ENCODE measurements around the gene EXOC1L.
A peak's percentile ranks its signal among the peaks of the same experiment; 100 is the strongest.

The EXOC1L gene, protein sequence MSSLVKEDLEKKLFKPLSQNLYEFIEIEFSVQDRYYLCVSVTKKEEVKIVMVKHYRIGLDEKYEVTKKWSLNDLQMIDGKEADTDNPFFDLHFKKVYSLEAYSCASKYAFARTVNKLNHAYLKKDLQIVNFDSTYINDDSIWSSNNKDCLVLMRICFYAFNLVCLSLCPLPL

DNA sequence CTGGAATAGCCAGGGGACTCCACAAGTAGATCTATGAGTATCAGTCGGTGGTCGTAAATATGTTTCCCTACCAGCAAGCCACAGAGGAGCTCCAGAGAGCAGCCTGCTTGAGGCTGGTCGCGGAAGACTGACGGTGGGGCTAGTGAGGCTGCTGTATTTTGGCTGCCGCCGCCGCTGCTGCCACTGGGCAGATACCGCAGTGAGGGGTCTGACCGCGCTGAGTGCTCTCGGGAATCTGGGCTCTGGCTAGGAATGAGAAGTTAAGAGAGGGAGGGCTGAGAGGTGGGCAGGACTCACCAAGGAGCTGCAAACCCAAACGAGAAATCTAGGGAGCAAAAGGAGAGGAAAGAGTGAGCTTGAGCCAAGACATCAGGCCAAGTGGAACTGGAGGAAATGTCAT lies at the start of gene EXOC1L:
EXOC1L (plus strand) TSS at position 157 of the 400 bp plus-strand sequence; CDS start at position 394, 237 bp downstream.
- no peak for DNase-seq
- H3K4me3 Mint-ChIP-seq = peak within 1 kb of the TSS; percentile 26 to 39
- H3K4me1 Mint-ChIP-seq = peaks cover 3 to 7% of the 10 kb centered on the region in 2 donors
- H3K9me3 Mint-ChIP-seq = peaks cover 0 to 4% of the 10 kb centered on the region in 2 donors
- H3K27me3 Mint-ChIP-seq = peaks cover 17 to 21% of the 10 kb centered on the region in 2 donors
- H3K27ac Mint-ChIP-seq = no peak within 1 kb of the TSS
- ATAC-seq (replicated peaks) = no peak
- no peaks in the 10 kb centered on the region for H3K36me3 Mint-ChIP-seq

DNA sequence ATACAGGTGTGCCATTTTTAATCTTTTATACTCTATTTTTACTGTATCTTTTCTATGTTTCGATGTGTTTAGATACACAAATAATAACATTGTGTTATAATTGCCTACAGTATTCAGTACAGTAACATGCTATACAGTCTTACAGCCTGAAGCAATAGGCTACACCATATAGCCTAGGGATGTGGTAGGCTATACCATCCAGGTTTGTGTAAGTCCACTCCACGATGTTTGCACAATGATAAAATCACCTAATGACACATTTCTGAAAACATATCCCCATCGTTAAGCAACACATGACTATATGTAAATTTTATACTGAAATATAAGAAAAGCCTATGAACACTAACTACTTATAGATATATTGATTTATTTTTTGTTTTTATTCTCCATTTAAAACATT lies 48.9 kb upstream of the EXOC1L start:
- Mint-ChIP-seq H3K4me1 (no peaks in the 10 kb centered on the region), H3K36me3 (no peaks in the 10 kb centered on the region), H3K27me3 (peaks cover 8 to 9% of the 10 kb centered on the region in 2 donors), H3K9me3 (peaks cover 0 to 1% of the 10 kb centered on the region in 2 donors), H3K4me3 (no peak overlapping the region), H3K27ac (no peak overlapping the region)
- ATAC-seq (replicated peaks) = no peak
- no peak for DNase-seq

DNA sequence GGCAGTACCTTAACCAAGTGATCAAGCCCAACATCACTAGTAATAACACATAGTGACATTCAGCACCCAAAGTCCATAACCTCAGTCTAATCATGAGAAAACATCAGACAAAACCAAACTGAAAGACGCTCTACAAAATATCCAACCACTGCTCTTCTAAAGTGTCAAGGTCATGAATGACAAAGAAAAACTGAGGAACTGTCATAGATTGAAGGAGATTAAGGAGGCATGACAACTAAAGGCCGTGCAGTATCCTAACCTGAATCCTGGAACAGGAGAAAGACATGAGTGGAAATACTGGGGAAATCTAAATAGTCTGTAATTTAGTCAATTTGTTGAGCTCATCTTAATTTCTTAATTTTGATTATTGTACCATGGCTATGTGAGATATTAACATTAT lies 38.2 kb upstream of the EXOC1L start:
- Mint-ChIP-seq H3K4me1 (no peaks in the 10 kb centered on the region), H3K27ac (no peak overlapping the region), H3K4me3 (no peak overlapping the region), H3K27me3 (peaks cover 0 to 10% of the 10 kb centered on the region in 2 donors), H3K9me3 (peaks cover 1 to 4% of the 10 kb centered on the region in 2 donors), H3K36me3 (no peaks in the 10 kb centered on the region)
- ATAC-seq (replicated peaks) = no peak
- DNase-seq = no peak

DNA sequence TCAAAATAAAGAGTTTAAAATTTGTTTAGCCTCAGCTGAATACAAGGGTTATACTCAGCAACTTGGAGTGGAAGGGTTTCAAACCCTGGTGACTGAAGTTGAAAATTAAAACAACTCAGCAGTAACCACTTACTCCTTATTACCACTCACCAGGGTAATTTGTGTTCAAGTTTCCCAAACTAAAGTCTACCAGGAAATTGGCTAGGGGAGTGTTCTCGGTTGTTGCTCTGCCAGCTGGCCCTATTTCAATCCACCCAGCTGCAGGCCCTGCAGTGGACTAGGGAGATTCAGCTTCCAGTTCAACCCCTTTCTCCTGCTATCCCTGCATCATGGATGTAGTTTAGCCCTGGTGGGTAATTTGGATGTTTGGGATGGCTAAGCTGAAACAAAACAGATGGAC lies 37.8 kb upstream of the EXOC1L start:
- Mint-ChIP-seq H3K36me3 (no peaks in the 10 kb centered on the region), H3K4me1 (no peaks in the 10 kb centered on the region), H3K9me3 (peaks cover 1 to 4% of the 10 kb centered on the region in 2 donors), H3K27ac (no peak overlapping the region), H3K27me3 (peaks cover 0 to 11% of the 10 kb centered on the region in 2 donors), H3K4me3 (no peak overlapping the region)
- DNase-seq = no peak
- no peak for ATAC-seq (replicated peaks)

DNA sequence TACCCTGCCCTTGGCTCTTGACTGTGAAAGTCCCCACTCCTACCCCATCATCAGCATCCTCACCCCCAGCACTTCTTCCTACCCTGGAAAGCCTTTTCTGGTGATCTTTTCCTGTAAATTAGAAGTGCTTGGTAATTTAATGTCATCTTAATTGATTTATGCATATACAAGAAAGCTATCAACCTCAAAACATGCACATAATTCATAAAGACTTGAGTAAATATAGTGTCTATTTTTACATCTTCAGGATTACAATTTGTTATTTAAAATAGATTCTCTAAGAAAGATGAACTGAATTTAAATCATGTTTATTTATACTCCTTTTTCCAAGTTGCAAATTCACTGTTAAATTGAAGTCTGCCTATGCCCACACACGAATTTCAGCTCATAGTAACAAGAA lies 36.0 kb upstream of the EXOC1L start:
- Mint-ChIP-seq H3K4me3 (no peak overlapping the region), H3K27ac (no peak overlapping the region), H3K27me3 (peaks cover 0 to 7% of the 10 kb centered on the region in 2 donors), H3K9me3 (no peaks in the 10 kb centered on the region), H3K4me1 (no peaks in the 10 kb centered on the region), H3K36me3 (no peaks in the 10 kb centered on the region)
- DNase-seq (no peak), ATAC-seq (replicated peaks) (no peak)

DNA sequence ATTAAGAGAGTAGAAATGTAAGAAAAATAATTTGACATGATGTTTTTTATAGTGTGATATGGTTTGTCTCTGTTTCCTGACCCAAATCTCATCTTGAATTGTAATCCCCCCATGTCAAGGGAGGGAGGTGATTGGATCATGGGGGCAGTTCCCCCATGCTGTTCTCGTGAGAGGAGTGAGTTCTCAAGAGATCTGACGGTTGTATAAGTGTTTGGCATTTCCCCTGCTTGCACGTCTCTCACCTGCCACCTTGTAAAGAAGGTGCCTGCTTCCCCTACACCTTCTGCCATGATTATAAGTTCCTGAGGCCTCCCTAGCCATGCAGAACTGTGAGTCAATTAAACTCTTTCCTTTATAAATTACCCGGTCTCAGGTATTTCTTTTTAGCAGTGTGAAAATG lies 34.8 kb upstream of the EXOC1L start:
- H3K27ac Mint-ChIP-seq = no peak overlapping the region
- H3K36me3 Mint-ChIP-seq = no peaks in the 10 kb centered on the region
- DNase-seq (no peak), ATAC-seq (replicated peaks) (no peak)
- H3K27me3 Mint-ChIP-seq = peaks cover 0 to 7% of the 10 kb centered on the region in 2 donors
- H3K4me1 Mint-ChIP-seq = no peaks in the 10 kb centered on the region
- H3K9me3 Mint-ChIP-seq = no peaks in the 10 kb centered on the region
- no peak overlapping the region for H3K4me3 Mint-ChIP-seq

DNA sequence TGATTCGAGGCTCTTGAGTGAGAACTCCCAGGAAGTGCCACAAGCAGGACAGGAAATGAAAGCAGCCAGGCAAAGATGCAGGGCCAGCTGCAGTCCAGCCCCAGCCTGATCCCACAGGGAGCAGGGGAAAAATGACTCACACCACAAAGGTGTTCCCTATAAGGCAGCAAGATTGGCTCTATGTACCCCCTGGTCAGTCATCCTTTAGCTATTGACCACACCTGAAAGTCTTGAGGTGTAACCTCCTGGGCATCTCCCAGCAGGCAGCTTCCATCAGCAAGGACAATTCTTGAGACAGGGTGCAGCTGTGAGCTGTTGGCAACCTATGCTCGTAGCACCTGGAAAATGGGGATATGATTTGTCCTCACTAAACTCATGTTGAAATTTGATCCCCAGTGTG lies 27.9 kb upstream of the EXOC1L start:
- ATAC-seq (replicated peaks) (no peak), DNase-seq (no peak)
- Mint-ChIP-seq H3K4me1 (no peaks in the 10 kb centered on the region), H3K9me3 (no peaks in the 10 kb centered on the region), H3K27ac (no peak overlapping the region), H3K36me3 (no peaks in the 10 kb centered on the region), H3K27me3 (peaks cover 35 to 46% of the 10 kb centered on the region in 2 donors), H3K4me3 (no peak overlapping the region)

DNA sequence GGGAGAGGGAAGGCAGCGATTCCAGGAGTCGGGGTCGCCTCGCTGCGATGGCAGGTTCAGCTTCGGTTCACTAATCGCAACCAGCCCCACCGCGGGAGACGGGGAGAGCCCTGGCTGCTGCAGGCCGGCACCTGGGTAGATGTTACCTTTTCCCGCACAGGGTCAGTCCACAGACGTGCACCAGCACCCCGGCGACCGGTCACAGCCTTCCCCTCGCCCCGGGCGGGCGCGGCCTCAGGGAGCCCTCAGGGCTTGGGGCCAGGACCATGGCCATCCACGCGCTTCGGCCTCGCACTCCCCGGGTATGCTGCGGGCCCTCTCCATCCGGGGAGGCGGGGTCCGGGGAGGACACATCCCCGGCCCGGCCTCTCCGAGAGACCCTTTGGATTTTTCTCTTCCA lies 26.1 kb upstream of the EXOC1L start:
- H3K4me3 Mint-ChIP-seq = no peak overlapping the region
- H3K27me3 Mint-ChIP-seq = peaks cover 37 to 47% of the 10 kb centered on the region in 2 donors
- no peaks in the 10 kb centered on the region for H3K9me3 Mint-ChIP-seq
- no peaks in the 10 kb centered on the region for H3K4me1 Mint-ChIP-seq
- ATAC-seq (replicated peaks) (no peak), DNase-seq (no peak)
- no peak overlapping the region for H3K27ac Mint-ChIP-seq
- H3K36me3 Mint-ChIP-seq = no peaks in the 10 kb centered on the region

DNA sequence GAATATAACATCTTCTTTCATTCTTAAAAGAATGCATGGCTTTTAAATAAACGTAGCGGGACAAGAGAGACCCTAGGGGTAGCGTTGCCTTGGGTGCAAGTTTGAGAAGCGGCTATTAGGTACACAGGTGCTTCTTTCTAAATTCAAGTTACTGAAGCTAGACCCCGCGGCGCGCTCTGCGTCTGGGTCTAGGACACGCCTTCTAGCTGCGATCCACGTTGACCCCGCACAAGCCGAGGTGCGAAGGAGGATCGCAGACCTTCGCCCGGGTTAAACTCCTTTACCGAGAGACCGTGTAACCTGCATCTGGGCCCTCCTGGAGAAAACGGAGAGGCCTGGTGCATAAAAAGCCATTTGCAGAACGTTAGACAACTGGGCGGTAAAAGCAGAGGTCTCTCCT lies 25.5 kb upstream of the EXOC1L start:
- H3K27ac Mint-ChIP-seq = no peak overlapping the region
- no peaks in the 10 kb centered on the region for H3K9me3 Mint-ChIP-seq
- no peak for DNase-seq
- H3K27me3 Mint-ChIP-seq = peaks cover 37 to 47% of the 10 kb centered on the region in 2 donors
- ATAC-seq (replicated peaks) = no peak
- no peaks in the 10 kb centered on the region for H3K36me3 Mint-ChIP-seq
- H3K4me3 Mint-ChIP-seq = no peak overlapping the region
- H3K4me1 Mint-ChIP-seq = no peaks in the 10 kb centered on the region

DNA sequence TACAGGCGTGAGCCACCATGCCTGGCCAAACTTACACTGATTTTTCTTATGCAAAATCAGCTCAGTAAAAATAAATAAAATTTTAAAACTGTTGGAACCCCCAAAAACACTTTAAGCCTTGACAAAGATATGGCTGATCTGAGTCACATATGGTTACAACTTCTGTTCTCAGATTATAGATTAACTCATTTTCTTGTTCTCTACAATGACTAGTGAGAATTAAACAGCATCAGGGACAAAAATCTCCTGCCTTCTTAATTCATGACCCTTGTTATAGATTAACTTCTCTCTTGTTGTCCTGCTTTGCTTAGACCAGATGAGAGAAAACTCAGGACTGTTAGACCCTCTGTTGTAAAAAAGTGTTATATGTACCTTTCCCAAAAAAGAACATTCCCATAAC lies 24.2 kb upstream of the EXOC1L start:
- H3K36me3 Mint-ChIP-seq = no peaks in the 10 kb centered on the region
- no peak overlapping the region for H3K4me3 Mint-ChIP-seq
- no peak overlapping the region for H3K27ac Mint-ChIP-seq
- no peak for ATAC-seq (replicated peaks)
- peaks cover 37 to 47% of the 10 kb centered on the region in 2 donors for H3K27me3 Mint-ChIP-seq
- H3K9me3 Mint-ChIP-seq = no peaks in the 10 kb centered on the region
- DNase-seq = no peak
- no peaks in the 10 kb centered on the region for H3K4me1 Mint-ChIP-seq

DNA sequence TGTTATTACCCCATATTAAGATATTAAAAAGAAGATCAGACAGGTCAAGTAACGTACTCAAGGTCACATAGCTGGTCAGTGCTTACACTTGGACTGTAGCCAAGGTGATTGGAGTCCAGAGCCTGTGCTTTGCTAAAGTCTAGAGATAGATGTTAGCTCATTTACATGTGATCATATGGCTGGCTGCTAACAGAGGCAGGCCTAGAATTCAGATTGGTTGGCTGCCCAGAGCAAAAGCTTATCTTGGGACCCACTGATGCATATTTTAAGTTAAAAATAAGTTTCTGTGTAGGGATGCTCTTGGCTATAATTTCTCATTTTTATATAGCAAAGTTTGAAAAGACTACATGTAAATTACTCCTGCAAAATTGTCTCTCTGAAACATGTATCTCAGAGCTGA lies 18.1 kb upstream of the EXOC1L start:
- ATAC-seq (replicated peaks) = no peak
- Mint-ChIP-seq H3K27me3 (peaks cover 2 to 16% of the 10 kb centered on the region in 2 donors), H3K27ac (no peak overlapping the region), H3K9me3 (no peaks in the 10 kb centered on the region), H3K36me3 (no peaks in the 10 kb centered on the region), H3K4me3 (no peak overlapping the region), H3K4me1 (no peaks in the 10 kb centered on the region)
- DNase-seq = no peak

DNA sequence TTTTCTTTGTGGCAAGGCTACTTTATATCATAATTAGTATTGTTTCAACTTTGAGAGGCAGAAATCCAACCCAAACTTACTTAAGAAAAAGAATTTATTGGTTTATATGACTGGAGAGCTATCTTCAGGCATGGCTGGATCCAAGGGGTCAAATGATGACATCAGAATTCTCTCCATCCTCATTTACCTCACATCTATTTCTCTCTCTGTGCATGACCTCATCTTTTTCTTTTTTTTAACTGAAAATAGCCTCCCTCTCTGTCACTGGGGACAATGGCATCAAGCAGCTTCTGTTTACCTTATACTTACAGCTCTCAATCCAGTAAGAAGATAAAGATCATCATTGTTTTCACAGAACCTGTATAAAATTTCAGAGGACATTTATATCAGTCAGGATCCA lies 12.0 kb upstream of the EXOC1L start:
- Mint-ChIP-seq H3K36me3 (no peaks in the 10 kb centered on the region), H3K27me3 (peaks cover 0 to 18% of the 10 kb centered on the region in 2 donors), H3K9me3 (no peaks in the 10 kb centered on the region), H3K4me1 (no peaks in the 10 kb centered on the region), H3K27ac (no peak overlapping the region), H3K4me3 (no peak overlapping the region)
- ATAC-seq (replicated peaks) (no peak), DNase-seq (no peak)

DNA sequence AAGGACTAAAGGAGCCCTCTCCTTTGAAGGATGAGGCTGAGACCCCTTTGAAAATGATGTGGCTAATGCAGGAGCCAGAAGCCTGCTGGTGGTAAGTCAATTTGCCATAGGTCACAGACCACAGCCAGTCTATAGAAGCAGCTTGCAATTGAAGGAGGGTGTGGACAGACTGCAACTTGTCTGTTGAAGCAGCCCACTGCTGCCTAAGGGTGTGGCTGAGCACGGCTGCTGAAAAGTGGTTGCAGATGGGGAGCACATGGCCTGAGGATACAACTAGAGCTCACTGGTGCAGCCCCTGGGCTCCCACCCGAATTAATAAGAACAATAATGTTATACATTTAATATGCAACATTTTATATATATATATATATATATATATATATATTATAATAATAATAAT lies 11.4 kb upstream of the EXOC1L start:
- peaks cover 0 to 18% of the 10 kb centered on the region in 2 donors for H3K27me3 Mint-ChIP-seq
- no peak overlapping the region for H3K4me3 Mint-ChIP-seq
- H3K4me1 Mint-ChIP-seq = no peaks in the 10 kb centered on the region
- H3K36me3 Mint-ChIP-seq = no peaks in the 10 kb centered on the region
- ATAC-seq (replicated peaks) (no peak), DNase-seq (no peak)
- H3K27ac Mint-ChIP-seq = no peak overlapping the region
- H3K9me3 Mint-ChIP-seq = peaks cover 0 to 1% of the 10 kb centered on the region in 2 donors

DNA sequence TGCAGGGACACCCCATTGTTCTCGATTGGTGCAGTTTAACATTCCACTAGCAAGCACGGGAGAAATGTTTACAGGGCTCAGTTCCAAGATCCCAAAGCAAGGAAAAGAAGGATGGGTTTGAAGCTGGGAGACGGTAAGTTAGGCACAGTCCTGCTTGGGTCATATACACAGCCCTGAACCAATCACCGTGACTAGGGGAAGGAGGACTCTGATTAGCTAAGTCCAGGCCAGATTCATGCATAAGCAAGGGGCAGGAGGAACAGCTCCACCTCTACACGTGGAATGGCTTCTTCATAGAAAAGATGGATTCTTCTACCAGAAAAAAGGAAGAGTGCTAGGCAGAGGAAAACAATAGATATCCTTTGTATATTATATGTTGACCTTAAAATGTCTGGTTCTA lies 11.0 kb upstream of the EXOC1L start:
- Mint-ChIP-seq H3K36me3 (no peaks in the 10 kb centered on the region), H3K4me3 (no peak overlapping the region), H3K4me1 (no peaks in the 10 kb centered on the region), H3K9me3 (peaks cover 0 to 1% of the 10 kb centered on the region in 2 donors), H3K27ac (no peak overlapping the region), H3K27me3 (peaks cover 0 to 18% of the 10 kb centered on the region in 2 donors)
- DNase-seq = no peak
- no peak for ATAC-seq (replicated peaks)

DNA sequence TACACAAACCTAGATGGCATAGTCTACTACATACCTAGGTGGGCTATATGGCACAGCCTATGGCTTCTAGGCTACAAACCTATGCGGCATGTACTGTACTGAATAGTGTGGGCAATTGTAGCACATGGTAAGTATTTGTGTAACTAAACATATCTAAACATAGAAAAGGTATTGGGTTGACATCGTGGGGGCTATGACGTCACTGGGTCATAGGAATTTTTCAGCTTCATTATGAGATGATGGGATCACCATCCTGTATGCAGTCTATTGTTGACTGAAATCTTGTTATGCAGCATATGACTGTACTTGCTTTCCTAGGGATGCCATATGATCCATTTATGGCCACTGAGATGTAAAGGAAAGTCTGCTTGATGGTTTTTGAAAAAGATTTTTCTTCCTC lies 1.9 kb upstream of the EXOC1L start:
- peaks cover 0 to 5% of the 10 kb centered on the region in 2 donors for H3K9me3 Mint-ChIP-seq
- H3K4me1 Mint-ChIP-seq = peaks cover 3 to 7% of the 10 kb centered on the region in 2 donors
- no peak for DNase-seq

DNA sequence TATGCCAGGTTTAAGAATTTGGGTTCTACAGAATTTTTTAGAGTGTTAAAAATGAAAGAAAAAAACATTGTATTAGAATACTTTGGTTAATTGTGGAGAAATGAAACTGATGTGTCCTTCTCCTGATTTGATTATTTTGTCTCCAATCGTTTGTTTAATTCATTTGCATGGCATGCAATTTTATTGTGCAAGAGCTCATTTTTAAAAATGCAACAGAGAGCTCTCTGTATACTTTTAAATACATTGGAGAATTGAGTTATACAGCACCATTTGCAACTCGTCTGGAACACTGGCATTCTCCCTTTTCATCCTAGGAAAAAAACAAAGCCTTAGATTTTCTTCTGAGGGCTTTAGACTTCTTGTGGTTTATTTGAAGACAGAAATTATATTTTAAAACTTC lies 689 bp downstream of the EXOC1L start:
- Mint-ChIP-seq H3K27me3 (peaks cover 21 to 23% of the 10 kb centered on the region in 2 donors), H3K27ac (no peak overlapping the region), H3K4me3 (no peak overlapping the region), H3K4me1 (peaks cover 3 to 7% of the 10 kb centered on the region in 2 donors), H3K9me3 (peaks cover 0 to 4% of the 10 kb centered on the region in 2 donors), H3K36me3 (no peaks in the 10 kb centered on the region)
- ATAC-seq (replicated peaks) (no peak), DNase-seq (no peak)

More for the DNA sequence above, 1.9 kb upstream of the EXOC1L start:
- H3K36me3 Mint-ChIP-seq = no peaks in the 10 kb centered on the region
- H3K4me3 Mint-ChIP-seq = no peak overlapping the region
- no peak overlapping the region for H3K27ac Mint-ChIP-seq
- no peak for ATAC-seq (replicated peaks)
- peaks cover 16 to 20% of the 10 kb centered on the region in 2 donors for H3K27me3 Mint-ChIP-seq
